Stomach (tissue), 4 donors: ENCODE results near the gene NMRK2.

ENCODE experiments used
- CTCF ChIP-seq, 7 experiments: fragments of 450-650 bp in 4 of 7; fragments of 200-600 bp in 3 of 7; sonication (generic) in 3 of 7; IDR thresholded peaks; one replicate each; pipeline ENCODE4 v1.5.1; 2016 to 2019; ENCODE audit warnings: antibody characterized with exemption in 7 of 7, control low read depth in 2 of 7, mild to moderate bottlenecking in 1 of 7
- POLR2A ChIP-seq, 4 donors: fragments of 450-650 bp; IDR thresholded peaks; one replicate each; pipeline ENCODE4 v1.6.1; 2016; ENCODE audit warnings: antibody characterized with exemption in 4 of 4, control low read depth in 2 of 4, mild to moderate bottlenecking in 1 of 4, moderate library complexity in 1 of 4
- POLR2AphosphoS5 ChIP-seq, 3 donors: sonication (generic); formaldehyde crosslinking; IDR thresholded peaks; one replicate each; pipeline ENCODE4 v1.6.1; 2016; ENCODE audit warnings: antibody characterized with exemption in 3 of 3

GRCh38 chr19:3945838-3946237 is 13.0 kb downstream of the NMRK2 start:
- TF ChIP-seq POLR2A (IDR thresholded peaks at IDR 0.05) (no peak), CTCF (IDR thresholded peaks at IDR 0.05) (no peak), POLR2AphosphoS5 (IDR thresholded peaks at IDR 0.05) (no peak)
